ENCODE measurements around the gene PPP2CA.
"Not testable (repeated sequence)": the region's sequence is repeated elsewhere in the genome, so short reads cannot be mapped to it uniquely, and the experiment has no call there.

PPP2CA gene

DNA sequence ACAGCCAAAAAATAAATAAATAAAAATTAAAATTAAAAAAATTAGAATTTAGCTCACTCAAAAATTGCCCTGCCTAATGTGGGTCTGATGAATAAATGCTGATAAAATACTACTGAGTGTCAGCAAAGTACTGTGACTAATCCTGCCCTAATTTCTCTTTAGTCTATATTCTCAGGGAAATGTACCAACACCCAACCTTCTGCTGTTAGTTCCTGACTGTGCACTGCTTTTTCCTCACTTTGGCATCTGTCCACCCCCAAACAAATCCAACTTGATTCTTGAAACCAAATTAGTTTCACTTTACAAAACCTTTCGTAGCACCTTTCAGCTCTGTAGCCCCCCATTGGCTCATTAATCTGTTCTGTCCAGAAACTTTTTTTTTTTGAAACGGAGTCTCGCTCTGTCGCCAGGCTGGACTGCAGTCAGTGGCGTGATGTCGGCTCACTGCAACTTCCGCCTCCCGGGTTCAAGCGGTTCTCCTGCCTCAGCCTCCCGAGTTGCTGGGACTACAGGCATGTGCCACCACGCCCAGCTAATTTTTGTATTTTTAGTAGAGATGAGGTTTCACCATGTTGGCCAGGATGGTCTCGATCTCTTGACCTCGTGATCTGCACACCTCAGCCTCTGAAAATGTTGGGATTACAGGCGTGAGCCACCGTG is 73.6 kb downstream of the PPP2CA start:
- H3K4me3 Mint-ChIP-seq, H3K9me3 Mint-ChIP-seq, H3K27me3 Mint-ChIP-seq: not testable (repeated sequence)
- H3K27ac Mint-ChIP-seq, result peak overlapping the region; percentile 78
- peaks cover 49% of the 10 kb centered on the region for H3K4me1 Mint-ChIP-seq (ENCODE audit: low read depth)
- peaks cover 70% of the 10 kb centered on the region for H3K36me3 Mint-ChIP-seq (ENCODE audit: low read depth)

DNA sequence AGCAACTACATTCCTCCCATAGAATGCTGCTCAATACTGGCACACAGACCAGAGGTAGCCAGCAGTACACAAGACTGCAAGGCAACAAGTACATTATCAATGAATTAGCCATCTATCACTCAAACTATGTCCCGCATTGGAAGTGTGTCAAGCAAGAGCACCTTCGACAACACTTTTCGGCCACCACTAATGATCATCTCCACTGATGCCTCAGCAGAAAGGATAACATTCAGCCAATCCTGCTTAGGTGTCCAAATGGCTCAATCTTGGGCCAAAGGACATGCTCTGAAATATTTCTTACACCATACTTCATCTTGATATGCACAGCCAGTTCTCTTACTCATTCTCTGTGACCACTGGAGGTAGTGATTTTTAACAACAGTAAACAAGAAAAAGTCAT is 74.2 kb downstream of the PPP2CA start:
- no peak overlapping the region for H3K4me3 Mint-ChIP-seq
- peaks cover 49% of the 10 kb centered on the region for H3K4me1 Mint-ChIP-seq (ENCODE audit: low read depth)
- H3K9me3 Mint-ChIP-seq, result no peaks in the 10 kb centered on the region
- H3K27ac Mint-ChIP-seq, result peak overlapping the region; percentile 69
- peaks cover 69% of the 10 kb centered on the region for H3K36me3 Mint-ChIP-seq (ENCODE audit: low read depth)
- H3K27me3 Mint-ChIP-seq, result no peaks in the 10 kb centered on the region

DNA sequence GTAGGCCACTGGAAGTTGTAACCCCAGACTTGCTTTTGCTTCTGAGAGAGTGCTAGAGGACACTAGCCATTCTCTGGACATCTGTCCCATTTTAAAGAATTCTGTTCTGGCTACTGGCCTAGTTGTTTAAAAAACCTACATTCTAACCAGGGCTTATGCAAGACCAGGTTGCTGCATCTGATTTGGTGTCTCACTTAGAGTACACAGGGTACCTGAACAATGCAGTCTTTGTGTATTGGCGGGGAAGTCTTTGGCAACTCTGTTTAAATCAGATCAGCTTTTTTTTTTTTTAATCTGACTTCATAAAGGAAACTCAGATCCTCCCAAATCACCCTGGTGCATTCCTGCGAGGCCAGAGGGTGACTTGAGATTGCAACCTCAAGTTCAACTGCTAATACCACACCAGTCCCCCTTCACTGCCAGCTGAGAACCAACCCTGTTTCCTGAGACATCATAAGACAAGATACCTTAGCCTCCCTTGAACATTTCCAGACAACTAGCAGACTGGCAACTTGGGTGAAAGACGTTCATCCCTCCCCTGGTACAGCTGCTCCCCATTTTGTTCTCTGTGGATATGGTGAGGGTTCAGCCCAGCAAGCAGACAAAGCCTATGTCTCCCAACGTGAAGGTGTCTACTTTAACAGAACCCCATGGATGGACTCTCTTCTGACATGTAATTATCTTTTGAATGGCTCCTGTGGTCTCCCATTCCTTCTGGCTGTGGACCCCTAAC is 76.1 kb downstream of the PPP2CA start:
- Mint-ChIP-seq H3K27ac (peak overlapping the region; percentile 47), H3K4me1 (ENCODE audit: low read depth) (peaks cover 56% of the 10 kb centered on the region), H3K36me3 (ENCODE audit: low read depth) (peaks cover 63% of the 10 kb centered on the region), H3K9me3 (no peaks in the 10 kb centered on the region), H3K27me3 (no peaks in the 10 kb centered on the region), H3K4me3 (no peak overlapping the region)

DNA sequence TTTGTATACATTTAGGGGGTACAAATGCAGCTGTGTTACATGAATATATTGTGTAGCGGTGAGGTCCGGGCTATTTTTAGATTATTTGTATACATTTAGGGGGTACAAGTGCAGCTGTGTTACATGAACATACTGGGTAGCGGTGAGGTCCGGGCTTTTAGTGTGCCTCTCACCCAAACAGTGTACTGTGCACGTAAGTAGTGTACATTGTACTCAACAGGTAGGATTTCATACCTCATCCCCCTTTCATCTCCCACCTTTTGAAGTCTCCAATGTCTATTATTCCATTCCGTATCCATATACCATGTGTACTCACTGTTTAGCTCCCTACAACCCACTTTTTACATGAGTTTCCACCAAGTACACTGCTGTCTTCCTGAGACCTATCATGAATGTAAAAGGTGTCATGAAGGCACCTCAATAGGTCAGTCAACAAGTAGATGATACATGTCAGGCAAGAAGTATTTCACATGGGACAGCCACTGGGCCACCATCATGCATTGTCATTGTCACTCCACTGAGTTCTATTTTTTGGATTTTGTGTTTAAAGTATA is 76.8 kb downstream of the PPP2CA start:
- H3K36me3 Mint-ChIP-seq (ENCODE audit: low read depth), result peaks cover 62% of the 10 kb centered on the region
- H3K9me3 Mint-ChIP-seq, result no peaks in the 10 kb centered on the region
- peak overlapping the region; percentile 47 for H3K27ac Mint-ChIP-seq
- peaks cover 56% of the 10 kb centered on the region for H3K4me1 Mint-ChIP-seq (ENCODE audit: low read depth)
- no peaks in the 10 kb centered on the region for H3K27me3 Mint-ChIP-seq
- H3K4me3 Mint-ChIP-seq, result no peak overlapping the region

DNA sequence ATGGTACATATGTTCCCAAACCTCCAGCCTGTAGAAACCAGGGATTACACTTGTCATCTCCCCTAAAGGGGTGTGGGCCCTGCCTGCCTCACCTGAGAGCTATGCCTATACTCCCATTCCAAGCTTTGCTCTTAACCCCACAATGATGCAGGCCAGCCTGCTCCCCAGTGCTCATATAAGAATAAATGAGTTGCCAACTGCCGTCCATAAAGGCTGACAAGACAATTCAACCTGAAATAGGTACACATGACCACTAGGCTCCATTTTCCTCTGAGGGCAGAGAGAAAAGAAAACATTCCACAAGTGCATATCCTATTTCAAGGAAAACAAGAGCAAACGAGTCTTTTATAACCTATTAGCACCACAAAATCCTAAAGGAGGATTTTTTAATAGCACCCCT is 77.6 kb downstream of the PPP2CA start:
- peak overlapping the region; percentile 13 for H3K27ac Mint-ChIP-seq
- no peak overlapping the region for H3K4me3 Mint-ChIP-seq
- no peaks in the 10 kb centered on the region for H3K27me3 Mint-ChIP-seq
- peaks cover 55% of the 10 kb centered on the region for H3K36me3 Mint-ChIP-seq (ENCODE audit: low read depth)
- H3K9me3 Mint-ChIP-seq, result no peaks in the 10 kb centered on the region
- peaks cover 49% of the 10 kb centered on the region for H3K4me1 Mint-ChIP-seq (ENCODE audit: low read depth)

DNA sequence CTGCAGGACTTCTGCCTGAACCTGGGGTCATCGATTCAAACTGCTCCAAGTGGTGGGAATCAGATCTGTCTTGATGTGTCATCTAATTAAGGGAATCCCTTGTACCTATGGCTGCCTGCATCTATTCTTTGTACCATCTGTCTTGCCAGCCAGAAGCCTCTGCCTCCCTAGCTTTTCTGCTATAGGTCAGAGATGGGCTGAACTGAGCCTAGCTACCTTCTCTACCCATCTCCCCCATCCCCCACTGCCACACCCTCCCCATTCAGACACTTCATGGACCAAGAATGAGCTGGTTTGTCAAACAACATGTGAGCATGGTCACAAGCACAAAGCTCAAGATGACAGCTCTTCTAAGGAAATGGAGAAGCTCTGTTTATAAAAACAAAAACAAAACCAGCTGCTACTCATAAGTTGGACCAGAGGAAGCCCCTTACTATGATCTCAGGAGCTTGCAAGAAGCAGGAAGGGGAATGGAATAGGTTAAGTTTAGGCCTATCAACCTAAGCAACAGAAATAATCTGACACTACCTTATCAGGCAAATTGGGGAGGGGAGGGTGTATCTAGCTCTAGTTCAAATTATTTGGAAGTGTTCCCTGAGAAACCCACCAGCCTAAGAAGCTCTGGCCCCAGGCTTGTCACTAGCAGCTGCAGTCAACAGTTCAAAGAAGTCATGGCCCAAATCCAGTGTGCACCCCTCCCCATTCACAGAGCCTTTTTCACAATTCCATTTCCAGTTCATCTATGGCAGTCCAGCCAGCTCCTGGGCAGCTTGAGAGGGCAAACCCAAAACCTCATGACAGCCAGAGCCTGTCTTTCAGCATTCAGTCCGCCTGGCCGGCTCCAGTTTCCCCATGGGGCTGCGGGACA is 79.0 kb downstream of the PPP2CA start:
- H3K27me3 Mint-ChIP-seq, result no peaks in the 10 kb centered on the region
- H3K4me1 Mint-ChIP-seq (ENCODE audit: low read depth), result peaks cover 37% of the 10 kb centered on the region
- H3K9me3 Mint-ChIP-seq, result no peaks in the 10 kb centered on the region
- H3K4me3 Mint-ChIP-seq, result no peak overlapping the region
- H3K27ac Mint-ChIP-seq, result no peak overlapping the region
- H3K36me3 Mint-ChIP-seq (ENCODE audit: low read depth), result peaks cover 52% of the 10 kb centered on the region

DNA sequence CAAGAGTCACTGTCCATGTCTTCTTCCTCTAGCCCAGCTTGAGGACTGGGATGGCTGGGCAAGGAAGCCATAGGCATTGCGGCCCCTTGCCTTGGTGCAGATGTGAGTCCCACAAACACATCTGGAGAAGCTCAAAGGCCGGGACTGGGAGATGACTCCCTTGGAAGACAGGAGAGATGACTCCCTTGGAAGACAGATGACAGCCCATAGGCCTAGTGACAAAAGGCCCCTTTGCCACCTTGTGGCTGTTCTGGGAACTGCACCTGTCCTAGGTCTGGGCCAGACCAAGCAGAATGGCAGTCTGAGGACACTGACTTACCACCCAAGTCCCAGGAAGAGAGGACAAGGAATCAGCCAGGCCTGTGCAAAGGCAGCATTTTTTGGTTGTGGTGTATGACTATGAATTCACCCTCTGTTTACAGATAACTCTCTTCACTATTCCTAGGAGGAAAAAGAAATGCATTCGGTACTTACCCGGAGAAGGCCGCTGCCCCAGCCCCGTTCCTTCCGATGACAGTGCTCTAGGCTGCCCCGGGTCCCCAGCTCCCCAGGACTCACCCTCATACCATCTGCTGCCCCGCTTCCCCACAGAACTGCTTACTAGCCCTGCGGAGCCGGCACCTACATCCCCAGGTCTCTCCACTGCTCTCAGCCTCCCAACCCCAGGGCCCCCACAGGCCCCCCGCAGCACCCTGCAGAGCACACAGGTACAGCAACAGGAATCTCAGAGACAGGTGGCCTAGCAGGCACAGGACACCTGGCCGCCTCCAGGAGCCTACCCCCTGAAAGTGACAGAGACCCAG is 79.9 kb downstream of the PPP2CA start:
- peaks cover 54% of the 10 kb centered on the region for H3K36me3 Mint-ChIP-seq (ENCODE audit: low read depth)
- H3K4me1 Mint-ChIP-seq (ENCODE audit: low read depth), result peaks cover 37% of the 10 kb centered on the region
- no peaks in the 10 kb centered on the region for H3K9me3 Mint-ChIP-seq
- peak overlapping the region; percentile 67 for H3K27ac Mint-ChIP-seq
- no peaks in the 10 kb centered on the region for H3K27me3 Mint-ChIP-seq
- H3K4me3 Mint-ChIP-seq, result no peak overlapping the region

DNA sequence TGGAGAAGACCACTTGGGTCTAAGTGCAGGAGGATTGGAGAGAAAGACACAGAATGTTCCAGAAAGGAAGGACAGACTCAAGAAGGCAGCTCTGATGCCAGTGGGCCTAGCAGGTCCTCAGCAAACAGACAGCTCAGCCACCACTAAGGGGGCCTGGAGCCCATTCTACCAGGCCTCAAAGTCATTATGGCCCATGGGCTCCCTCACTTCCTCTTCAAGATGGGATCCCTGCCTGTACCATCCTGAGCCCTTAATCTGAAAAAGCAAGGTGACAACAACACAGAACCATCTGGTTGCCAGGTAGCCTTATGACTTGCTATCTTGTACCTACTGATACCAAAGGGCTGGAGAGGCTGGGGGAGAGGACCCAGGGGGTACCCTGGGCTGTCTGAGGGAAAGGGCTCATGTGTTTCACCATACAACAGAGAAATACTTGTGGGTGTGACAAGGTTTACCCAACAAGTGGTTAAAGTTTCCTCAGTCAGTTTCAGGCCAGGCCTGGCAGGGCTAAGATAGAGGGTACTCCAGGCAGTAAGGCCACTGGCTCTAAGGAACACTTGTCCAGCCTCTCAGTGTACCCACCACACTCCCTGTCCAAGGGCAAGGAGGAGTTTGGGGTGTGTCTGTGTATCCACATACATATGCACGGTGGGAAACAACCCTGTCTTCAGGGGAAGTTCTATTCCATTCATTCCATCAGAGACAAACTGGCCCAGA is 80.7 kb downstream of the PPP2CA start:
- no peaks in the 10 kb centered on the region for H3K9me3 Mint-ChIP-seq
- H3K4me1 Mint-ChIP-seq (ENCODE audit: low read depth), result peaks cover 38% of the 10 kb centered on the region
- no peaks in the 10 kb centered on the region for H3K27me3 Mint-ChIP-seq
- peak overlapping the region; percentile 85 for H3K27ac Mint-ChIP-seq
- H3K4me3 Mint-ChIP-seq, result no peak overlapping the region
- peaks cover 51% of the 10 kb centered on the region for H3K36me3 Mint-ChIP-seq (ENCODE audit: low read depth)
